HL-60/S4 treated with phorbol 12-myristate 13-acetate at 8.2 ng/mL for 4 days and 3 days (cell line): Measurements from ENCODE around the gene PLTP.
"Not testable (repeated sequence)": the region's sequence is repeated elsewhere in the genome, so short reads cannot be mapped to it uniquely, and the experiment has no call there.

ENCODE experiments used
- in situ Hi-C: fragments of 300-500 bp; cut with MboI; formaldehyde crosslinking; loops from 2 replicates; pipeline ENCODE4 v1.15.0; 2022; ENCODE audit warnings: low sequenced_read_pairs

The PLTP gene

GRCh38 chr20:45901332-45901731 is 10.6 kb downstream of the PLTP start:
- in situ Hi-C loops = not testable (repeated sequence)

DNA sequence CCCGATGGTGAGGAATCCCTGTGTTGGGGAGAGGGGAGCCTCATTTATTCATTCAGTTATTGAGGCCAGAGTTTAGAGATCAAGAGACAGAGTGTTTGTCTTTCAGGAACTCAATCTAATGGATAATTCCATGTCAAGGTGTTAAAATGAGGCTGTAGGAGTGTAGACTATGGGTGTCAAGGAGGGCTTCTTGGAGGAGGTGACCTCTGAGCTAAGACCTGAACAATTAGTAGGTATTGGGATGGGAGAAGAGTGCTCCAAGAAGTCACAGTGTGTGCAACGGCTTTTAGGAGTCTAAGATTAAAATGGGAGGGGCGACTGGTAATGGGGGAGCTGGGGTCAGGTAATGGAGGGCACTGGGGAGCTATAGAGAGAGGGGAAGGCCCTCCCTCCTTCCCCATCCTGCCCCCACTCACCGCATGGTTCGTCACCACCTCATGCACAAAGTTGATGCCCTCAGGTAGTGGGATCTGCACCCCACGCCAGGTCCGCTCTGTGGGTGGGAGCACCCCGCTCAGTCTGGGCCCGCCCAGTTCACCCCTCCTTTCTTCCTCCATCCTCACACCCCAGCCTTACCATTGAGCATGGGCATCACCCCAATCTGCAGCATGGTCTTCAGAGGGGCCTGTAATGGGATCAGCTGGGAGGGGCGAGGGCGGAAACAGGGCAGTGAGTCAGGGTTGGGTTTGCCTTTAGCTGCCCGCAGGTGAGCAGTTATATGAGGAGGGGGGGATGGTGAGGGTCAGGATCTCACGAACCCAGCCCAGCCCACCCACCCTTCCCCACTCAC is 12.7 kb downstream of the PLTP start:
- in situ Hi-C loops = no loop called here

DNA sequence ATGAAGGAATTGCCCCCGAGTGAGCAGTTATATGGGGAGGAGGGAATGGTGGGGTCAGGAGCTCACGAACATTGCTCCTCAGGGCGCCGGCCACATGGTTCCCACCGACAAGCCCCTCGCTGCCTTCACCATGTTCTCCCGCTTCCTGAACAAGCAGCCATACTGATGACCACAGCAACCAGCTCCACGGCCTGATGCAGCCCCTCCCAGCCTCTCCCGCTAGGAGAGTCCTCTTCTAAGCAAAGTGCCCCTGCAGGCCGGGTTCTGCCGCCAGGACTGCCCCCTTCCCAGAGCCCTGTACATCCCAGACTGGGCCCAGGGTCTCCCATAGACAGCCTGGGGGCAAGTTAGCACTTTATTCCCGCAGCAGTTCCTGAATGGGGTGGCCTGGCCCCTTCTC is 13.7 kb downstream of the PLTP start:
- in situ Hi-C loops = no loop called here

DNA sequence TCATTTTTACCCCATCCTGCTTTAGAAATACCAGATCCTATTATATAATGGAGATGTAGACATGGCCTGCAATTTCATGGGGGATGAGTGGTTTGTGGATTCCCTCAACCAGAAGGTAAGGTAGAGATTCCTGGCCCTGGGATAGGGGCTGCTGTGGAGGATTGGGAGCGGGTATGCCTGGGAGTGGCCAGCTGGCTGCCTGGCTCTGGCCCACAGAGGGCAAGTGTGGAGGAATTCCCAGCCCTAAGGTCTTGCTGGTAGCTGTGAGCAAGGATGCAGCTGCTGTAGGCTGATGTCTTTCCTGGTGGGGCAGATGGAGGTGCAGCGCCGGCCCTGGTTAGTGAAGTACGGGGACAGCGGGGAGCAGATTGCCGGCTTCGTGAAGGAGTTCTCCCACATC is 14.3 kb downstream of the PLTP start:
- in situ Hi-C loops = no loop called here

GRCh38 chr20:45897289-45897688 is 14.7 kb downstream of the PLTP start:
- in situ Hi-C loops = no loop called here

DNA sequence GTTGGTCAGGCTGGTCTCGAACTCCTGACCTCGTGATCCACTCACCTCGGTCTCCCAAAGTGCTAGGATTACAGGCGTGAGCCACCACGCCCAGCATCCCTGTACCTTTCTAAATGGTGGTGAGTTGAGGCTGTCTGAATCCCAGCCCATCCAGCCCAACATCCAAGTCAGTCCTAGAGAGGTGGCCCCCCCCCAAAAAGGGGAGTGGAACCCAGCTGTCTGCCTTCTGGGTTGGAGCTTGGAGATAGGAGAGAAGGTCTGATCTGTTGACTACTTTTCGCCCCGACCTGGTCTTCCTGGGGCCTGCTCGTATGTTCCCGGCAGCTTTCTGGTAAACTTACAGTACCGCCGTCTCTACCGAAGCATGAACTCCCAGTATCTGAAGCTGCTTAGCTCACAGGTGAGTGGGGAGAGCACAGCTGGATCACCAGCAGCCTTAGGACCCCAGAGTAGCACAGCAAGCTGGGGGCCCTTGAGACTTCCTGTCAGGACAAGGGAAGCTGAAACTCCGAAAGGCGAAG is 15.3 kb downstream of the PLTP start:
- in situ Hi-C loops = no loop called here

DNA sequence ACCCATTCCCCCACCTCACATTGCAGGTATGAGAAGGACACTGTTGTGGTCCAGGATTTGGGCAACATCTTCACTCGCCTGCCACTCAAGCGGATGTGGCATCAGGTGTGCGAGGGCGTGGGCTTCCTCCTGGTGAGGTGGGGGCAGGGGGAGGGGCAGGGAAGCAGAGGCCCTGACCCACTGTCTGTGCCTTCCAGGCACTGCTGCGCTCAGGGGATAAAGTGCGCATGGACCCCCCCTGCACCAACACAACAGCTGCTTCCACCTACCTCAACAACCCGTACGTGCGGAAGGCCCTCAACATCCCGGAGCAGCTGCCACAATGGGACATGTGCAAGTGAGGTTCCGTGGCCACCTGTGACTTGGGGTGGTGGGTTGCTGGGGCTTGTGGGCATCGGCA is 17.2 kb downstream of the PLTP start:
- in situ Hi-C loops = no loop called here

DNA sequence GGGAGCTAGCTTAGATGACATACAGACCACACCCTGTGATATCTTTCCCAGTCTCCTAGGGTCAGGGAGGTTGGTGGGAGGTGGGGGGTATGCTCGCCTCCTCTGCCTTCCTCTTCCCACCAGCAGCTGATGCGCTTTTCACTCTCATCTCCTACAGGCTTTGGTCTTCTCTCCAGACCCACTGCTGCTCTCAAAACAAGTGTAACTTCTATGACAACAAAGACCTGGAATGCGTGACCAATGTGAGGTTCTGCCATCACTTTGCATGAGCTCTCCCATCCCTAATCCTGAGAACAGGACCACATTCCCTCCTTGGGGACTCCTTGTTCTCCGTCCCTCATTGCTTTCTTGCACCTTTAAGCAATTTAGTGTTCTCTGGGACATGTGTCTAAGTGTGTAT is 18.1 kb downstream of the PLTP start:
- in situ Hi-C loops = no loop called here

DNA sequence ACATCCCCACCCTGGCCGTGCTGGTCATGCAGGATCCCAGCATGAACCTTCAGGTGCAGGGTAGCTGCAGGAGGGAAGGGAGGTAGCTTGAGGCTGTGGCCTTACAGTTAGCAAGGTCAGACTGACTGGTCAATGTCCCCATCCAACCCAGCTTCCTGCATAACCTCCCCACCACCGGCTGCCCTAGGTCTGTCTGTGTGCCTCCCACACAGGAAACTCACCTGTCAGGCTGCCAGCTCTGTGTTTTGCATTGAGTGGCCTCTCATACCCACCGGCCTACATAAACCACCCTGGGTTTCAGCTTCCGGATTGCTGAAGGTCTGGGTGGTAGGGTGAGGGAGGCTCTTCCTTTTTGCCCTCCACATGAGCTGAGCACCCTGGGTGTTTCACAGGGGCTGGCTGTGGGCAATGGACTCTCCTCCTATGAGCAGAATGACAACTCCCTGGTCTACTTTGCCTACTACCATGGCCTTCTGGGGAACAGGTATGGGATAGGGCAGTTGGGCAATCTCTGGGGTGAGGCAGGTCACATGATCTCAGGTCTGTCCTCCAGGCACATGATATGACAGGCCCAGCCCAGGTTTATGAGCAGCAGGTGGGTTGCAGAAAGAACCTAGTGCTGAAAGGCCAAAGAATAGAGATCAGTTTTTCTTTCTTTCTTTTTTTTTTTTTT is 19.0 kb downstream of the PLTP start:
- in situ Hi-C loops = no loop called here

- in situ Hi-C loops = no loop called here
These were observed 19.7 kb downstream of the PLTP start for GRCh38 chr20:45892049-45892825.

DNA sequence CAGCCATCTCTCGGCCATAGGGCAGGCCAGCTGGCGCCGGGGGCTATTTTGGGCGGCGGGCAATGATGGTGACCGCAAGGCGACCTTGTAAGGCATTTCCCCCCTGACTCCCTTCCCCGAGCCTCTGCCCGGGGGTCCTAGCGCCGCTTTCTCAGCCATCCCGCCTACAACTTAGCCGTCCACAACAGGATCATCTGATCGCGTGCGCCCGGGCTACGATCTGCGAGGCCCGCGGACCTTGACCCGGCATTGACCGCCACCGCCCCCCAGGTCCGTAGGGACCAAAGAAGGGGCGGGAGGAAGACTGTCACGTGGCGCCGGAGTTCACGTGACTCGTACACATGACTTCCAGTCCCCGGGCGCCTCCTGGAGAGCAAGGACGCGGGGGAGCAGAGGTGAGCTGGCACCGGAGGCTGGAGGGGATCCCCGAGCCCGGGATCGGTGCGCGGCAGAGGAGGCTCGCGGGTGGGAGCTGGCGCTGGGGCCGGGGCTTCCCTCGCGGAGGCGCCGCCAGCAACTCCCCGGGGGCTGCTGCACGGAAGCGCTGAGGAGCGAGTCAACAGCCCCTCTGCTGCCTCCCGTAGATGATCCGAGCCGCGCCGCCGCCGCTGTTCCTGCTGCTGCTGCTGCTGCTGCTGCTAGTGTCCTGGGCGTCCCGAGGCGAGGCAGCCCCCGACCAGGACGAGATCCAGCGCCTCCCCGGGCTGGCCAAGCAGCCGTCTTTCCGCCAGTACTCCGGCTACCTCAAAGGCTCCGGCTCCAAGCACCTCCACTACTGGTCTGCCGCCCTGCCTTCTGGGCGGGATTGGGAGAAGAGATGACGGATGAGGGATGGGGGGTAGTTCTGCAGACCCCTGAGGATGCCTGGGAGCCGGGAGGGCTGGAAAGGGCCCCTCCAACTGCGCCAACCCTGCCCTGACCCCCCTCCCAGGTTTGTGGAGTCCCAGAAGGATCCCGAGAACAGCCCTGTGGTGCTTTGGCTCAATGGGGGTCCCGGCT is 20.7 kb downstream of the PLTP start, which contains the start of the genes CTSA and NEURL2:
Gene CTSA (plus strand): TSS at position 351 of the 999 bp plus-strand sequence. CDS start 234 bp downstream, at position 585.
Gene NEURL2 (minus strand): TSS at position 224 of the 999 bp plus-strand sequence. CDS start 217 bp downstream, at position 7.
- in situ Hi-C loops = no loop called here

DNA sequence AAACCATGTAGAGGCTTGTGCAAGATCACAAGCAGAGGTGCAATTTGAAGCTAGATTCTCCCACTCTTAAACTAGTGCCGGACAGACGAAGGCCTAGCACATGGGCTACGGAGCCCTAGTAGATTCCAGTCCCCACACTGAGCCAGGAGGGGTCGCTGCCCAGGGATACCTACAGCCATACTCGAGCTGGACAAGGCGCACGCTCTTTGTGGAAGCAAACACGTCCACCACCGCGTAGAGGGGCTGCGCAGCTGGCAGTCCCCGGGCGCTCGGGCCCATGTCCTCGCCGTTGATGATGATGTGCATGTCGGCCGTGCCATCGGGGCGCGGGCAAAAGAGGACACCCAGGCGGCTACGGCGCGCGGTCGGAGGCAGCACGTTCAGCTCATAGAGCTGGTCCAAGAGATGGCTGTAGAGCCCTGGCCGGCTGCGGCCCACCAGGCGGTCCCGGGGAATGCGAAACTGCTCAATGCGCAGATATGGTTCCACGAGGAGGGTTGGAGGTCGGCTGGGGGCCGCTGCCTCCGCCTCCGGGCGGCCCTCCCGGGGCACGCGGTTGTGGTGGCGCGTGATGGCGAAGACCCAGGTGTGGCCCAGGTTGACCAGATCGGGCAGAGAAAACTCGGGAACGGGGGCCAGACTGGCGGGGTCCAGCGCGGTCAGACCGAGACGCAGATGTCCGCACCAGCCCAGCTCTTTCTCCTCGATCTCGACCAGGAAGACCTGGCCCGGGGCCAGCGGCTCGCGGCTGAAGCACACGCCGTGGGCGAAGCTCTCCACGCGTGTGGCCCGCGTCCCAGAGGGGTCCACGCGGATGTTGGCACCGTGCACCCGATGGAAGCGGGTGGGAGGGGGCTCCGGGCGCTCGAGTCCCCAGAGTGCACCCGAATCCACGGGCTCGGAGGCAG is 21.6 kb downstream of the PLTP start:
- in situ Hi-C loops = no loop called here

DNA sequence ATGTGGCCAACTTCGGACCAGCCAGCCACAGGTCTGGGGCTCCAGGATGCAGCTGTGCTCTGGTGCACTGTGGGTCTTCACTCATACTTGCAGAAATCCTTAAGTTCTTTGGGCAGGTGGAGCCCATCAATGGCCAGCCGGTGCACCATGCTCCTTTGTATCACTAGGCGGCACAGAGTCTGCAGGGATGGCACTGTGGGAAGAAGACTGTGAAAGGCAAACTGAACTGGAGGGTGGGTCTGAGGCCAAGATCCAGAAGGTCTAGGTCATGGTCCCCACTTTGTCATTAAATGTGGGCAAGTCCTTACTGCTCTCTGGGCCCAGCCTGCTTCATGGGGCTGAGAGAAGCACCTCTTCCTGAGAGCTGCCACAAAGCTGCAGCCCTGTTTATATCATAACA is 23.3 kb downstream of the PLTP start:
- in situ Hi-C loops = no loop called here

DNA sequence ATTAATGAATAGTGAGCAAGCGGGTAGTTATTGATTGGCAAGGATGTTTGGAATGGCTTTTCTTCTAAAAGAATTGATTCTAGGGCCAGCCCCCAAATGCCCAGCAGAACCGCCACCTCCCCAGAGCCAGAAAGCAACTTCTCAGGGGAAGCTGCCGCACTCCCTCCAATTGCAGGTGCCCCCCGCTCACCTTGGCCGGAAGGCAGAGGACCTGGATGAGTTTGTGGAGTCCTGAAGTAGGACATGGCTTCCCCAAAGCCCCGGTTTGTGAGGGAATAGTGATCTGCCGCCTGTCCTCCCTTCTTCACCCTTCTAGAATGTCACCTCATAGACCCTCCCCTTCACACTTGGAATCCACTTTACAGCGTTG is 24.6 kb downstream of the PLTP start, which contains the start of gene SPATA25:
Gene SPATA25 (minus strand): TSS at position 277 of the 370 bp plus-strand sequence. CDS start 32 bp downstream, at position 245.
- in situ Hi-C loops = no loop called here

GRCh38 chr20:45886590-45887345 is 25.2 kb downstream of the PLTP start:
- in situ Hi-C loops = no loop called here

GRCh38 chr20:45883100-45883469 is 28.9 kb downstream of the PLTP start:
- in situ Hi-C loops = no loop called here

GRCh38 chr20:45882469-45883099 is 29.4 kb downstream of the PLTP start:
- in situ Hi-C loops = no loop called here
